PFSK-1 (cell line): Measurements from ENCODE around the gene SEMA3E.

Experiments used
- REST ChIP-seq, 2 experiments: IDR thresholded peaks; 2 replicates each; pipeline versions ENCODE4 v1.6.1 to v1.8.0; 2011 to 2012; ENCODE audit warnings: low read depth in 2 of 2, low read length in 2 of 2, control low read depth in 1 of 2, inconsistent platforms in 1 of 2, mild to moderate bottlenecking in 1 of 2, moderate library complexity in 1 of 2; ENCODE audit not compliant: insufficient read depth in 1 of 2
- TAF1 ChIP-seq: IDR thresholded peaks from 2 replicates; pipeline ENCODE4 v1.6.1; 2012; ENCODE audit warnings: low read length, control low read depth, borderline replicate concordance; ENCODE audit not compliant: insufficient read depth

GRCh38 chr7:83696101-83696500, 47.2 kb upstream of the SEMA3E start:
- TF ChIP-seq REST (IDR thresholded peaks at IDR 0.05; ENCODE audit: insufficient read depth in 1 of 2, low read depth in 2 of 2, low read length in 2 of 2) (no peak), TAF1 (no peak)
